Retinal pigment epithelial cell (primary cell): ENCODE measurements around the gene PGC.
A peak's percentile ranks its signal among the peaks of the same experiment; 100 is the strongest.

Source experiments
- DNase-seq: peaks from one replicate; pipeline ENCODE4 v3.0.0-alpha.2; 2010; ENCODE audit warnings: low read depth
- H3K4me3 ChIP-seq: 2 replicates; pipeline ENCODE4 v1.5.1; 2011; ENCODE audit warnings: mild to moderate bottlenecking, low read length, control low read depth, moderate library complexity
- TF ChIP-seq, protein P1 (sequence below): conservative IDR thresholded peaks from 2 replicates; pipeline ENCODE4 v1.5.1; 2011; ENCODE audit warnings: low read depth, low read length, control low read depth, inconsistent platforms

Gene PGC

DNA sequence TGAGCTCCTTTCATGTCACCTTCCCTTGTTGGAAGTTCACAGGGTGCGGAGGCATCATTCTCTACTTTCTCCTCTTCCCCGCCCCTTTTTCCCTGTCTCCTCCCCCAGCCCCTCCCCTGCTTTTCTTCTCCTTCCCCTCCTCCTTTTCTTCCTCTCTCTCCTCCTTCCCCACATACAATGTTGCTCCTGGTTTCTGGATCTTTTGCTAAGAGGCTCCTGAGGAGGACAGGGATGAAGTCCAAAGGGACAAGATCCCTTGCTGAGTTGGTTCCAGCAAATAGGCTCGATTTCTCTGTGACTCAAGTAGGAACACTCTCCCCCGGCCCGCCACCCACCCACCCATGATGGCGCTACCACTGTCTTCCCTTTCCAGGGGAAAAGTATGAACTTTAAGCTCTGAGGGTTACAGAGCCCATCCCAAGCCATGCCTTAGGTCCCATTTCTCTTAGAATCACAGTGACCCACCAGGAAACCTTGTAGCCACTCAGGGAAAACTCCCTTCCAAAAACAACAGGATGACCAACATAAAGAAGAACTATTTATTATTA is 10.9 kb downstream of the PGC start:
- no peak for DNase-seq
- TF ChIP-seq, protein P1, sequence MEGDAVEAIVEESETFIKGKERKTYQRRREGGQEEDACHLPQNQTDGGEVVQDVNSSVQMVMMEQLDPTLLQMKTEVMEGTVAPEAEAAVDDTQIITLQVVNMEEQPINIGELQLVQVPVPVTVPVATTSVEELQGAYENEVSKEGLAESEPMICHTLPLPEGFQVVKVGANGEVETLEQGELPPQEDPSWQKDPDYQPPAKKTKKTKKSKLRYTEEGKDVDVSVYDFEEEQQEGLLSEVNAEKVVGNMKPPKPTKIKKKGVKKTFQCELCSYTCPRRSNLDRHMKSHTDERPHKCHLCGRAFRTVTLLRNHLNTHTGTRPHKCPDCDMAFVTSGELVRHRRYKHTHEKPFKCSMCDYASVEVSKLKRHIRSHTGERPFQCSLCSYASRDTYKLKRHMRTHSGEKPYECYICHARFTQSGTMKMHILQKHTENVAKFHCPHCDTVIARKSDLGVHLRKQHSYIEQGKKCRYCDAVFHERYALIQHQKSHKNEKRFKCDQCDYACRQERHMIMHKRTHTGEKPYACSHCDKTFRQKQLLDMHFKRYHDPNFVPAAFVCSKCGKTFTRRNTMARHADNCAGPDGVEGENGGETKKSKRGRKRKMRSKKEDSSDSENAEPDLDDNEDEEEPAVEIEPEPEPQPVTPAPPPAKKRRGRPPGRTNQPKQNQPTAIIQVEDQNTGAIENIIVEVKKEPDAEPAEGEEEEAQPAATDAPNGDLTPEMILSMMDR = no peak
- no peak overlapping the region for H3K4me3 ChIP-seq

DNA sequence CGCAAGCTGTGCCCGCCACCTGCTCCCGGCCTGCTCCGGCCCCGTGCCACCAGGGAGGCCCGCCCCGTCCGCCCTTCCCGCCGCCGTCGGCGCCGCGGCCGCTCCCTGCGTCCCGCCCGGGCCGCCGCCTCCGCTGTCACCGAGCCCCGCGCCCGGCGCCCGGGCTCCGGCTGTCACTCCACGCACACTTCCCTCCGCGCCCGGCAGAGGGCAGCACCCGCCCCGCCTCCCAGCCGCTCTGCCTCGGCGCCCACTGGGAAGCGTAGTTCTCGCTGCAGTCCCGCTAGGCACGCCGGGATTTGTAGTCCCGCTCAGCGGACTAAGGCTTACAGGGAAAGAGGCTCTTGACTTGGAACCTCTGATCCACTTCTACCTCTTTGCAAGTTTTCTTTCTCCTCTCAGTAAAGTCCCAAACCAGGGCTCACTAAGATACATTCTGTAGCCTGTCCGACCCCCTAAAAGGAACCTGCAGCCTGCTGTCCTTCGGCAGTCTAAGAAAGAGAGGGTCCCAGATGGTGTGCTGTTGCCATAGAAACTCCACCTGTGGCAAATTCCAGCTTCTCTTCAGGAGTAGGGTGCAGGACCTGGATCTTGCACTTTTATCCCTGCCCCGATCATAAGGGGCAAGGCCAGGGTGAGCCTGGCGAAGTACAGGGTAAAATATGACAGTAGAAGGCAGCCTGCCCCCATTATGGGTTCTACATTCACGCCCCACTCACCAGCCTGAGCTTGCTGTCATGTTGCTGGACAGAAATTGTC is 11.6 kb downstream of the PGC start, which contains the start of gene TFEB:
Gene TFEB, minus strand, starts transcription at position 182 of the 759 bp plus-strand sequence. CDS start 44,395 bp downstream, outside the sequence.
- TF ChIP-seq, protein P1 = peak; percentile 79
- peak within 1 kb of the TSS; percentile 63 for H3K4me3 ChIP-seq
- DNase-seq = peak; percentile 51

DNA sequence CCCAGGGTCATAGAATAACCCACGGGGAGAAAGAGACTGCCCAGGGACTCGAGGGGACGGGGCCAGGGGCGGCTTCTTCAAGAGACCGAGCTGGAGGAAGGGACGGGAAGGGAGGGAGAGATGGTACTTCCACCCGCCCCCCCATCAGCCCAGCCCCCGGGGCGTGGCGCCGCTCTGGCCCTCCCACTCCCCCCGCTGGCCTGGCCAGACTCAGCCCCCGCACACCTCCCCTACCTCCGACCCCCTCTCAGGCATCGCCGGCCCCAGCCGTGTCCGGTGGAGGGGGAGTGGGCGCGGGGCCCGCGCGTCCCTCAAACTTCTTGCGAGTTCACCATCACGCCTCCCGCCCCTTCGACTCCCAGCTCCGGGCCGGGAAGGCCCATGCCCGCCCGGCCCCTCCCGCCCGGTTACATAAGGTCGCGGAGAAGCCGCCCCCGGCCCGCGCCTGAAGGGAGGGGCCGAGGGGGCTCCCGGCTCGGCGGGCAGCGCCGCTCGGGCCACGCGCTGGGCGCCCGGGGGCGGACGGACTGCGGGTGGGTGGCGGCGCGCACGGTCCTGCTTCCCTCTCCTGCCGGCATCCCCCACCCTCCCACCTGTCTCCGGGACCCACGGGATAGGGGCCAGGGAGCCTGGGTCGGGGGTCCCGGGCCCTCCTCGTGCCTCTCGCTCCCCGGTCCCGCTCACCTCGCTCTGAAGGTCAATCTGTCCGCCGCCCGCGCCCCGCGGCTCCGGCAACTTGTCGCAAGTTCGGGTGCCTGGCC is 12.4 kb downstream of the PGC start:
- peak overlapping the region; percentile 63 for H3K4me3 ChIP-seq
- TF ChIP-seq, protein P1 = no peak
- peak; percentile 14 for DNase-seq

DNA sequence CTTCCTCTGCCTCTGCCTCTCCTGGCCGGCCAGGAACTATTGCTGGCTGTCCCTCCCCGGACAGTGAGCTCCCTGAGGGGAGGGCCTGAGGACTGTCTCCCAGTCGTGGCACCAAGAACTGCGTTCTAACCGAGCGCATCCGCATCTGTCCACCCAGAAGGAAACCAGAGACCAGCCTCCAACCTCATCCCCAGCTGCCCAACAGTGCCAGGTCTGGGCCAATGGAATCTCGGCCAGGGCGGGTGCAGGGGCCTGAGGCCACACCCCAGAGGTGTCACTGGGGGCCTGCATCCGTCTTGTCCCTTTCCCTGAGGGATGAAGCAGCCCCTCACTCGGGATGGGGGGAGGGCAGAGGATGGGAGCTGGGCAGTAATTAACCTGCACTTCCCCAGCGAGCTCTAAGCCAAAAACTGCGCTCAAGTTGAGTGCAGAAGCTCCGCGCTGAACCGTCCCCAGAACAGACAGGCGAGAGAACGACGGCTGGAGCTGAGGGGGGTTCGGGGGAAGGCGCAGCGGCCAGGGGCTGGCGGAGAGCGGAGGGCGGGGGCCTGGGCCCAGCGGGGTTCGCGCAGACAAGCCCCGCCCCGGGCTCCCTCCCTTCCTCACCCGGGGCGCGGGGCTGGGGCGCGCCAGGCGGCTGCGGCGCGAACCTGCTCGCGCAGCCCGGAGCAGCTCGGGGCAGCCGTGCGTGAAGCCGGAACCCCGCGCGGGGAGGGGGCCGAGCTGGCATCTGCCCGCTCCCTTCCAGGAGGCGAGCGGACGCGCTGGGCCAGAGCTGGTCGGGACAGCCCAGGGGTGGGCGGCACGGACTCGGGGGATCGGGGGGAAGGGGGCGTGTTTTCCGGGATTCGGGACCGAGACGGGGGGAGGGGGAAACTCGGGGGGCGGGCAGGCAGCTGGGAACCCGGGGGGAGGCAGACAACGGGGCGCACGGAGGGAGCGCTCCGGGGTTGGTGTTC is 13.2 kb downstream of the PGC start:
- H3K4me3 ChIP-seq = peak overlapping the region; percentile 63
- TF ChIP-seq, protein P1 = no peak
- DNase-seq = peak; percentile 21

DNA sequence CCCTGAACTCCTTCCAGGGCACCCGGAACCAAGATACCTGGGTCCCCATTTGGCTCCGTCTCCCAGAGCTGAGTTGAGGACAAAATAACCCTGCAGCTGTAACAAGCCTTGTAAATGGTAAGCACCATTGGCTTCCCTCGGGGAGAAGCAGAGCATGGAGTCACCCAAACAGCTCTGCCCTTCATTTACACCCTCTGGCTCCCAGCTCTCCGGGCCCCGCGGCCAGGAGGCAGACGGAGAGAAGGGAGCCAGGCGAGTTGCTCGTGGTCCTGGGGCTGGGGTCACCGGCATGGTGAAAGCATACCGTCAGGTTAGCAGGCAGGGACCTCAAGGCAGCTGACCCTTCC is 13.9 kb downstream of the PGC start:
- DNase-seq = no peak
- H3K4me3 ChIP-seq = peak overlapping the region; percentile 63
- TF ChIP-seq, protein P1 = no peak

DNA sequence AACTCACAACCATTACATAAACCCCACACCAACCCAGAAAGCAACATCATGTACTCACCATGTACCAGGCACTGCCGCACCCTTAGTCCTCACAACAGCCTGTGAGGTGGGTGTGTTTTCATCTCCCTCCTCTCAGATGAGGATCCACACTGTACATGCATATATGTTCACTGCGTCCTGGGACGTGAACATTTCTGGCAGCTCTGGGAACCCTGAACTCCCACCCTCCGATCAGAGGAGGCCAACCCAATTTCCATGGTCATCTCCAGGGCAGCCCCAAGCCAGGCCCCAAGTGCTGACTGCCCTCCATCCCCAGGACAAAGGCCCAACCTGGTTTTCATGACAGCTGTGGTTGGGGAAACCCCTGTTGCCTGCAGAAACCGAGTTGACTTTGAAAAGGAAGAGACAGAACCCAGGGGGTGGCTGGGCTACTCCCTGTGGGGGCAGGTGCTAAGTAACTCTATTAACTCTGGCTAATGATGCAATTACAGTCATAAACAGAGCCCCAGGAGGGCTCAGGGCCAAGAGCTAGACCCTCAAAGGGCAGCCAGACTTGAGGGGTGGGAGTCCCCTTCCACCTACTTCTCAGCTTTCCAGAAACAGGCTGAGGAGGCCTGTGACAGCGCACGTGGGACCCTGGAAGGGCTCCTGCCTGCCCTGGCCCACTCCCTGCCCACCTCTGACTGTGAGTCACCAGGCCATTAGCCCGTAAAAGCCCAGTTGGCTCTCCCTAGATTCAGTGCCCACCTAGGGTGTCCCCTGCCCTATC is 14.4 kb downstream of the PGC start:
- H3K4me3 ChIP-seq = peak overlapping the region; percentile 4
- DNase-seq = peak; percentile 21
- TF ChIP-seq, protein P1 = no peak
